ENCODE data around the gene NDST3.

Gene NDST3

DNA sequence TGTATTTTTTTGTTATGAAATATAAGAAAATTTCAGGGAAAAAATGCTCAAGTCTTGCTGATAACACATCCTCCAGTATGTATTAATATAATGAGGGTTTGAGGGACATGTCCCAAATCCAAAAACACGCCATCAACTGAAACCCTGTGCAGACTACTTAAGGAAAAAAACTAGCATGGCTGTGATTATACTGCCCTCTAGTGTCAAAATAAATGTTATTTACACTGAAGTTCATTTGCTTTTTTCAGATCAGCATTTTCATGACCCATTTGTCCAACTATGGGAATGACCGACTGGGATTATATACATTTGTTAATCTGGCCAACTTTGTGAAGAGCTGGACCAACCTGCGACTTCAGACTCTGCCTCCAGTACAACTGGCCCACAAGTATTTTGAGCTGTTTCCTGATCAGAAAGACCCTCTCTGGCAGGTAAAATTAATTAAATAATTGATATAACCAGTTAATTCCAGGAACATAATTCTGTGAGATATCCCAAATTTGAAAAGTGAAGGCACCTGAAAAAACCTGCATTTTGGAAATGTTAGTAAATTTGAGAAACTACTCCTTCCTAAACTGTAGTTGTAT lies 190.1 kb downstream of the NDST3 start:
- peak; percentile 7 for DNase-seq (ENCODE audit: low read depth, low spot score)
- WGBS (ENCODE audit: insufficient coverage, insufficient read length): no CpG with 5 or more reads among the region's 3 CpGs

DNA sequence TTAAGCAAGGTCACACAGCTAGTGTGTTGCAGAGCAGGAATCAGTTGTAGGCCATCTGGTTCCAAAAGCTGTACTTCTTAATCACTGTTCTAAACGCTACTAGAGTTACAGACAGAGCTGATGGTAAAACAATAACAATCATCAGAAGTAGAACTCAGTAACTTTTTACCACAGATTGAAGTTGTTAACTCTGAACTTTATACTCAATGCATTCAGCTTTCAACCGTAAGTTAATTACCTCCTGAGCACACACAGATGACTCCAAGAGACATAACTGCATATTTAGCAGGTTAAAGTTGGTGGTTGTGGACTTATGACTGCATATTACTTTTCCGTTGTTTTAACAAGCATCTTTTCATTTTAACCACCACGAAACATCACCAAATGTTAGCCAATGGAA lies 191.2 kb downstream of the NDST3 start:
- Histone ChIP-seq H3K27me3 (ENCODE audit: control insufficient read depth, insufficient read depth, low read length) (no peaks in the 10 kb centered on the region), H3K36me3 (ENCODE audit: control insufficient read depth, insufficient read depth, low read length) (no peaks in the 10 kb centered on the region), H3K4me3 (ENCODE audit: low read length) (no peak overlapping the region), H3K27ac (ENCODE audit: low read length) (no peak overlapping the region), H3K9me3 (ENCODE audit: control insufficient read depth, insufficient read depth, low read length) (no peaks in the 10 kb centered on the region), H3K4me1 (ENCODE audit: control insufficient read depth, insufficient read depth, low read length) (no peaks in the 10 kb centered on the region)
- DNase-seq (ENCODE audit: low read depth, low spot score): no peak
- 100% methylated on average over 1 of the region's 4 CpGs for WGBS (ENCODE audit: insufficient coverage, insufficient read length)

More for the DNA sequence above, 190.1 kb downstream of the NDST3 start:
- no peaks in the 10 kb centered on the region for H3K4me1 ChIP-seq (ENCODE audit: control insufficient read depth, insufficient read depth, low read length)
- no peaks in the 10 kb centered on the region for H3K36me3 ChIP-seq (ENCODE audit: control insufficient read depth, insufficient read depth, low read length)
- no peak overlapping the region for H3K27ac ChIP-seq (ENCODE audit: low read length)
- H3K4me3 ChIP-seq (ENCODE audit: low read length): no peak overlapping the region
- H3K9me3 ChIP-seq (ENCODE audit: control insufficient read depth, insufficient read depth, low read length): no peaks in the 10 kb centered on the region
- no peaks in the 10 kb centered on the region for H3K27me3 ChIP-seq (ENCODE audit: control insufficient read depth, insufficient read depth, low read length)

DNA sequence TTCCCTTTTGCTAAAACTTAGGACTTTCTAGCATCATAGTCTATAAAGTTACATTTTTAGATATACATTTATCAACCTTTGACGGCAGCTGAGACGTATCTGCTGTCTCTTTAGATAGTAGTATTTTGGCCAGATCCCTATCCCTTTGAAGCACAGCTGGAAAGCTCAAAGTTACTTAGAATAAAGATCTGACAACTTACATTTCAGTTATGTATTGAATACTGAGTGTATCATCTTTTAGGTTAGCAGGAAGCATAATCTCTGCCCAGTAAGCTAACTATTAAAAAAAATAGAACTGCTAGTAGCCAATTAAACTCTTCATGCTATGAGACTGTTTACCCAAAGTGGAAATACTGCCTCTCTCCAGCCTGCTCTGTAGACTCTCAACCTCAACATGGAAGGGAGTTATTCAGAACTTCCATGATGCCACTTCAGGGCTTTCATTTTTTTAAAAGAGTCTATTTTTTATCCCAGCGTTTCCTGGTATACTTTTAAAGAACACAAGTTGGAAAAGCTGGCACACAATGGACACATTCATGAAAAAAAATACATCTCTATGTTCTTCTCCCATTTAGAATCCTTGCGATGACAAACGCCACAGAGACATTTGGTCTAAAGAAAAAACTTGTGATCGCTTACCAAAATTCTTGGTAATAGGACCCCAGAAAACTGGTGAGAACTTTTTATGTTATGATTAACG lies 192.2 kb downstream of the NDST3 start:
- no peaks in the 10 kb centered on the region for H3K4me1 ChIP-seq (ENCODE audit: control insufficient read depth, insufficient read depth, low read length)
- no peak for DNase-seq (ENCODE audit: low read depth, low spot score)
- no peaks in the 10 kb centered on the region for H3K9me3 ChIP-seq (ENCODE audit: control insufficient read depth, insufficient read depth, low read length)
- no peaks in the 10 kb centered on the region for H3K27me3 ChIP-seq (ENCODE audit: control insufficient read depth, insufficient read depth, low read length)
- WGBS (ENCODE audit: insufficient coverage, insufficient read length): no CpG with 5 or more reads among the region's 7 CpGs
- H3K4me3 ChIP-seq (ENCODE audit: low read length): no peak overlapping the region
- H3K36me3 ChIP-seq (ENCODE audit: control insufficient read depth, insufficient read depth, low read length): no peaks in the 10 kb centered on the region
- H3K27ac ChIP-seq (ENCODE audit: low read length): no peak overlapping the region

DNA sequence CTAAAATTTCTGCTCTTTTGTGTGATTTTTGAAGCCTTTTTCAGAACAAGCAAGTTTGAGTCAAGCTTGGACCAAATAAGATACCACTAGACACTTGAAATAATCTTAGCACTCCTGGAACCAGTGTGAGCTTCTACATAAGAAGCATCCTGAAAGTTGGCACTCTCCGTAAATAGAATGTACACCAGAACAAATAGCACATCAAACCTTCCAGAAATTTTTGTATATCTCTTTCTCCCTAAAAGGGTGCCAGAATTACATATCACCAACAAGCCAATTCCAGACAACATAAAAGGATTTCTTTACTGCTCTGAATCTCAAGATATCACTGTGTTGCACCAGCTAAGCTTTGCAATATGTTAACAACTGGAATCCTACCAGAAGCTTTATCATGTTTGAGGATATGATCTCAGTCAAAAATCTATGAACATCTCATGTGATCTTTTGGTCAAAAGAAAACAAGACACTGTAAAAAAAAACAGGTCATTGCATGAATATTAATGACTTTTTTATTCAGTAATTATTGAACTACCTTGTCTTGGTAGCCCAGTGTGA lies 201.4 kb downstream of the NDST3 start:
- no peak for DNase-seq (ENCODE audit: low read depth, low spot score)
- no CpG with 5 or more reads among the region's 1 CpG for WGBS (ENCODE audit: insufficient coverage, insufficient read length)
- H3K36me3 ChIP-seq (ENCODE audit: control insufficient read depth, insufficient read depth, low read length): no peaks in the 10 kb centered on the region
- H3K27ac ChIP-seq (ENCODE audit: low read length): no peak overlapping the region
- no peak overlapping the region for H3K4me3 ChIP-seq (ENCODE audit: low read length)
- no peaks in the 10 kb centered on the region for H3K4me1 ChIP-seq (ENCODE audit: control insufficient read depth, insufficient read depth, low read length)
- no peaks in the 10 kb centered on the region for H3K9me3 ChIP-seq (ENCODE audit: control insufficient read depth, insufficient read depth, low read length)
- H3K27me3 ChIP-seq (ENCODE audit: control insufficient read depth, insufficient read depth, low read length): no peaks in the 10 kb centered on the region

DNA sequence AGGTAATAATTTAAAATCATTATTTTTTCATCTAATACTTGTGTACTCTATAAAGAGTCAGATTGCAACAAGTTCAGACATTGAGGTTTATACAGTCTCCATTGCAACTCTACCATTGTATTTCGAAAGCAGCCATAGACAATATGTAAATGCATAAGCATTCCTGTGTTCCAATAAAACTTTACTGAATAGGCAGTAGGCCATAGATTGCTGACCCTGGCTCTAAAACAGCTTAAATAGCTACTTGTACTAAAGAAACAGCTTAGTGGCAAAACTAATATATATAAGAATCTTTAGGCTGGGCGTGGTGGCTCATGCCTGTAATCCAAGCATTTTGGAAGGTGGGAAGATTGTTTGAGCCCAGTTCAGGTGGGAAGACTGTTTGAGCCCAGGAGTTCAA lies 203.2 kb downstream of the NDST3 start:
- Histone ChIP-seq H3K4me3 (ENCODE audit: low read length) (no peak overlapping the region), H3K9me3 (ENCODE audit: control insufficient read depth, insufficient read depth, low read length) (no peaks in the 10 kb centered on the region), H3K27me3 (ENCODE audit: control insufficient read depth, insufficient read depth, low read length) (no peaks in the 10 kb centered on the region), H3K4me1 (ENCODE audit: control insufficient read depth, insufficient read depth, low read length) (no peaks in the 10 kb centered on the region), H3K27ac (ENCODE audit: low read length) (no peak overlapping the region), H3K36me3 (ENCODE audit: control insufficient read depth, insufficient read depth, low read length) (no peaks in the 10 kb centered on the region)
- no peak for DNase-seq (ENCODE audit: low read depth, low spot score)
- WGBS (ENCODE audit: insufficient coverage, insufficient read length): no CpG with 5 or more reads among the region's 2 CpGs

DNA sequence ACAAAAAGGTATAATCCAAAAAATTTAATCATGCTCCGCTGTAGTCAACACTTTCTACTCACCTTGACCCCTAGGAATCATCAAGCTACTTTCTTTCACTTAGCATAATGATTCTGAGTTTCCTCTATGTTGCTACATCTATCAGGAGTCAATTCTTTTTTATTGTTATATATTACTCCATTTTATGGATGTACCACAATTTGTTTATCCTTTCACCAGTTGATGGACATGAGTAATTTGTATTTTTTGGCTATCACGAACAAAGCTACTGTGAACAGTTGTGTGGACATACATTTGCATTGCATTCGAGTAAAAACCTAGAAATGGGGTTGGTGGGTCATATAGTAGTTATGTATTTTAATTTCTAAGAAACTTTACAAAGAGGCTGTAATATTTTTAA lies 215.6 kb downstream of the NDST3 start:
- Histone ChIP-seq H3K4me3 (ENCODE audit: low read length) (no peak overlapping the region), H3K27me3 (ENCODE audit: control insufficient read depth, insufficient read depth, low read length) (no peaks in the 10 kb centered on the region), H3K9me3 (ENCODE audit: control insufficient read depth, insufficient read depth, low read length) (no peaks in the 10 kb centered on the region), H3K36me3 (ENCODE audit: control insufficient read depth, insufficient read depth, low read length) (no peaks in the 10 kb centered on the region), H3K4me1 (ENCODE audit: control insufficient read depth, insufficient read depth, low read length) (no peaks in the 10 kb centered on the region), H3K27ac (ENCODE audit: low read length) (no peak overlapping the region)
- WGBS (ENCODE audit: insufficient coverage, insufficient read length): no CpG with 5 or more reads among the region's 3 CpGs
- DNase-seq (ENCODE audit: low read depth, low spot score): no peak

DNA sequence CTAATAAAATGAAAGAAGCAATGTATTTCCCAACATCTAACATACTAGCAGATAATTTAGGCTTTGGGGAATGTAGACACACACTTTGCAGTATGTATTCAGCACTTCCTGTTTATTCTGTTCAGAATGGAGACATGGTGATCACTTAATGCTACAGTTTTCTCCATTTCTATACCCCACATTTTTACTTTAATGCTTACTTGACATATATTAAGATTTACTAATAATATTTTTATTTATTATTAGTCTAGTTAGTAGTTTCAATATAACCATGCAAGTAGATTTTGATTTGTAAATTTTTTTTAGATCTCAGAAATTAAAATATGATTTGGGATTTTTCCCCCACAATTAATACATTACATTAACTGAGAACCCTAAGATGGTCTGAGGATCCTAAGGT lies 220.1 kb downstream of the NDST3 start:
- Histone ChIP-seq H3K9me3 (ENCODE audit: control insufficient read depth, insufficient read depth, low read length) (no peaks in the 10 kb centered on the region), H3K36me3 (ENCODE audit: control insufficient read depth, insufficient read depth, low read length) (no peaks in the 10 kb centered on the region), H3K27me3 (ENCODE audit: control insufficient read depth, insufficient read depth, low read length) (no peaks in the 10 kb centered on the region), H3K4me1 (ENCODE audit: control insufficient read depth, insufficient read depth, low read length) (no peaks in the 10 kb centered on the region), H3K4me3 (ENCODE audit: low read length) (no peak overlapping the region), H3K27ac (ENCODE audit: low read length) (no peak overlapping the region)
- DNase-seq (ENCODE audit: low read depth, low spot score): no peak

DNA sequence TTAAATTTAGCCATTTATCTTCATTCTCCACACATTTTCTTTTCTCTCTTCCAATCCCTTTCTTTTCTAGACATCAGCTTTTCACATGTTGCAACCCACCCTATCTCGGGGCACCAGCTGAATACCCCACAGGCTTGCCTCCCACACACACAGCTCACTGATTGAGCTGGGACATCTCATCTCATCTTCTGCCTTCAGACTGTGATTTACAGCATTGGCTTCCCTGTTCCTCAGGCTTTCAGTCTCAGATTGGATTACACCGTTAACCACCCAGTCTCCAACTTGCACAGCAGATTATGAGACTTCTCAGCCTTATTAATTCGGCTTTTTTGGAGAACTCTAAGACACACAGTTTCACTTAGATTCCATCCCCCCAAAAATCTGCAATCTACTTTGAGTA lies 224.8 kb downstream of the NDST3 start:
- no peak for DNase-seq (ENCODE audit: low read depth, low spot score)
- H3K27ac ChIP-seq (ENCODE audit: low read length): no peak overlapping the region
- H3K36me3 ChIP-seq (ENCODE audit: control insufficient read depth, insufficient read depth, low read length): no peaks in the 10 kb centered on the region
- H3K9me3 ChIP-seq (ENCODE audit: control insufficient read depth, insufficient read depth, low read length): no peaks in the 10 kb centered on the region
- H3K4me3 ChIP-seq (ENCODE audit: low read length): no peak overlapping the region
- no peaks in the 10 kb centered on the region for H3K4me1 ChIP-seq (ENCODE audit: control insufficient read depth, insufficient read depth, low read length)
- no peaks in the 10 kb centered on the region for H3K27me3 ChIP-seq (ENCODE audit: control insufficient read depth, insufficient read depth, low read length)
- no CpG with 5 or more reads among the region's 3 CpGs for WGBS (ENCODE audit: insufficient coverage, insufficient read length)

DNA sequence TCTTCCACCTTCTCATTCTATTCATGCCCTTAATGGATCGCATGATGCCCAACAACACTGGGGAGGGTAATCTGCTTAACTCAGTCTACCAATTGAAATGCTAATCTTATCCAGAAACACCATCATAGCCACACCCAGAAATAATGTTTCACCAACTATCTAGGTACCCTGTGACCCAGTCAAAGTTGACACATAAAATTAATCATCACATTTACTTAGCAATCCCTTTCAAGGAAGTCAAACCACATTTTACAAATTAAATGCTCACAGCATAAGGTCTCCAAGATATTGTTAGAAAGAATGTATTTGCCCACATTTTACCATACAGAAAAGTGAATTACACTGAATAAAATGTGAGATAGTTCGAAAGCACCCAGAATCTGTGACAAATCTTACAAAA lies 226.0 kb downstream of the NDST3 start:
- Histone ChIP-seq H3K4me1 (ENCODE audit: control insufficient read depth, insufficient read depth, low read length) (no peaks in the 10 kb centered on the region), H3K9me3 (ENCODE audit: control insufficient read depth, insufficient read depth, low read length) (no peaks in the 10 kb centered on the region), H3K36me3 (ENCODE audit: control insufficient read depth, insufficient read depth, low read length) (no peaks in the 10 kb centered on the region), H3K27me3 (ENCODE audit: control insufficient read depth, insufficient read depth, low read length) (no peaks in the 10 kb centered on the region), H3K27ac (ENCODE audit: low read length) (no peak overlapping the region), H3K4me3 (ENCODE audit: low read length) (no peak overlapping the region)
- no CpG with 5 or more reads among the region's 2 CpGs for WGBS (ENCODE audit: insufficient coverage, insufficient read length)
- DNase-seq (ENCODE audit: low read depth, low spot score): no peak

DNA sequence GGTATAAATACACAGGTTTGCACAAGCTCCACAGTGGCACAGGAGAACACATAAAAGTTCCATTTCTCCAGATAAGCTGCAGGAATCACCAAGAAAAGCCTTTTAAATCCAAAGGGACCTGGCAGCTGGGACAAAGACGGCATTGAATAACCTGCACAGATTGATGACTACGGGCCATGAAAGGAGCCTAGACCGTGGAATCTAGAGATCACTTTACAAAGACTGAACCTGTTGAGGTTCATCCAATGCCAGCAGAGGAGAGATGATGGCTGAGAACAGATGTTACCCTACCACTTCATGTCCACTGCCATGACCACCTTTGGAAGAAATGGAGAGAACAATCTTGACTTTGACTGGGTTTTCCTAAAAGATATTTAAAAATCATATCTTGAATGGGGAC lies 229.8 kb downstream of the NDST3 start:
- Histone ChIP-seq H3K9me3 (ENCODE audit: control insufficient read depth, insufficient read depth, low read length) (no peaks in the 10 kb centered on the region), H3K36me3 (ENCODE audit: control insufficient read depth, insufficient read depth, low read length) (no peaks in the 10 kb centered on the region), H3K27ac (ENCODE audit: low read length) (no peak overlapping the region), H3K4me3 (ENCODE audit: low read length) (no peak overlapping the region), H3K27me3 (ENCODE audit: control insufficient read depth, insufficient read depth, low read length) (no peaks in the 10 kb centered on the region), H3K4me1 (ENCODE audit: control insufficient read depth, insufficient read depth, low read length) (no peaks in the 10 kb centered on the region)
- no CpG with 5 or more reads among the region's 3 CpGs for WGBS (ENCODE audit: insufficient coverage, insufficient read length)
- no peak for DNase-seq (ENCODE audit: low read depth, low spot score)
